Heart left ventricle (tissue), 16 donors: Measurements from ENCODE around the gene TSPAN14. TPM values are rescaled to one million over a fixed set of nuclear protein-coding genes. Genes with fewer than 3 reads are reported as not detected.

Source experiments
- ATAC-seq, 4 donors: fragments of 200-7000 bp; cut with Tn5 transposase; one replicate each; pipeline ENCODE4 v1.9.1; 2020 to 2022; ENCODE audit warnings: moderate library complexity in 4 of 4, mild to moderate bottlenecking in 3 of 4, moderate number of reproducible peaks in 1 of 4
- DNase-seq, 5 donors: peaks; one replicate each; pipeline ENCODE4 v3.0.0-alpha.2; 2020
- H3K27ac ChIP-seq, 12 donors: fragments of 200-600 bp; sonication (generic) in 4 of 12; one replicate each; pipeline versions ENCODE4 v1.5.0 to v1.8.0; 2016 to 2022; ENCODE audit warnings: mild to moderate bottlenecking in 2 of 12
- H3K27me3 ChIP-seq, 9 donors: fragments of 200-600 bp; sonication (generic) in 2 of 9; one replicate each; pipeline versions ENCODE4 v1.5.1 to v1.8.0; 2016 to 2022; ENCODE audit warnings: mild to moderate bottlenecking in 3 of 9
- H3K36me3 ChIP-seq, 9 donors: fragments of 200-600 bp; sonication (generic) in 2 of 9; one replicate each; pipeline versions ENCODE4 v1.5.0 to v1.8.0; 2018 to 2022; ENCODE audit warnings: mild to moderate bottlenecking in 2 of 9
- H3K4me1 ChIP-seq, 12 donors: fragments of 200-600 bp; sonication (generic) in 4 of 12; one replicate each; pipeline versions ENCODE4 v1.5.0 to v1.8.0; 2016 to 2022; ENCODE audit warnings: mild to moderate bottlenecking in 3 of 12
- H3K4me3 ChIP-seq, 12 donors: fragments of 200-600 bp; sonication (generic) in 4 of 12; one replicate each; pipeline versions ENCODE4 v1.5.0 to v1.8.0; 2017 to 2022; ENCODE audit warnings: mild to moderate bottlenecking in 9 of 12, moderate library complexity in 4 of 12
- H3K9me3 ChIP-seq, 12 donors: fragments of 200-600 bp; sonication (generic) in 4 of 12; one replicate each; pipeline versions ENCODE4 v1.5.0 to v1.8.0; 2016 to 2022; ENCODE audit warnings: mild to moderate bottlenecking in 1 of 12
- POLR2A ChIP-seq, 2 donors: fragments of 450-650 bp; IDR thresholded peaks; one replicate each; pipeline ENCODE4 v1.6.1; 2017; ENCODE audit warnings: antibody characterized with exemption in 2 of 2, mild to moderate bottlenecking in 2 of 2, moderate library complexity in 2 of 2
- WGBS, 4 donors: extraction: QIAGEN DNeasy Blood & Tissue Kit in 2 of 4; methylation state at CpG; one replicate each; pipeline versions ENCODE4 v1.1.5 to v1.1.7; 2013 to 2018; 5-methylcytosine and 5-hydroxymethylcytosine counted together
- intact Hi-C, 10 donors: fragments of 100-400 bp; cut with DNase I; formaldehyde crosslinking; loops; one replicate each; pipeline versions ENCODE4 v1.11.1 to v1.14.2; 2022
- polyA plus RNA-seq, 2 donors: library from polyadenylated mRNA; stranded (reverse); fragments of 200-250 nt; gene quantifications; one replicate each; pipeline ENCODE4 v1.2.3, GENCODE V29; 2013
- total RNA-seq, 9 donors: library from RNA; depleted of rRNA in 2 of 9; stranded (reverse); fragments of >200 nt in 2 of 9; fragmentation: NEBNext Ultra II Directional in 3 of 9; extraction: Animal tissue kit (Norgen Biotek cat#: 25700) in 3 of 9; gene quantifications; one replicate each; pipeline versions ENCODE4 v1.1.0 to v1.2.4, GENCODE V29; 2016 to 2023
- TF ChIP-seq, protein P1 (sequence below), 12 donors: fragments of 200-600 bp; sonication (generic) in 4 of 12; IDR thresholded peaks; one replicate each; pipeline versions ENCODE4 v1.5.0 to v1.8.0; 2018 to 2022; ENCODE audit warnings: antibody characterized with exemption in 12 of 12, mild to moderate bottlenecking in 5 of 12
- donor health status: ischemic (EF 13 %, LVEDD 7.1; RV severe dilation, severe dysfunction).
- donor health status: healthy with polysubstance abuse.
- donor health status: DM: no; HTN: yes; CAD: no.
- donor health status: DM: no; HTN: no; CAD: no.
- donor health status: ischemic (EF 25% LVEDD 6.9; RV normal size, moderate dysfunction).
- donor health status: ischemic (EF 25% LVEDD 5.7; RV mildly dilated, moderate dysfunction).
- donor health status: healthy.
- donor health status: DM: yes; HTN: yes; CAD: no.
- donor health status: ischemic (EF 35%, LVEDD 5.7; RV mildly dilated, moderate dysfunction).
- donor health status: nonischemic (EF 11% LVEDD 7.7; RV severe dilation, severe dysfunction).
- donor health status: DM: yes; HTN: yes; CAD: no.
- donor health status: PGD.
- donor health status: ischemic (EF 29% LVEDD 5.4; RV normal size, mild dysfunction).
- donor health status: nonischemic (EF 23%, LVEDD 6.1; RV moderate dilation, normal function).

Gene TSPAN14
- total and polyA plus RNA-seq, 11 donors: 17.4 to 71.5 (median 39.6) TPM

- DNase-seq (no peak), ATAC-seq (no peak)
- TF ChIP-seq, protein P1, sequence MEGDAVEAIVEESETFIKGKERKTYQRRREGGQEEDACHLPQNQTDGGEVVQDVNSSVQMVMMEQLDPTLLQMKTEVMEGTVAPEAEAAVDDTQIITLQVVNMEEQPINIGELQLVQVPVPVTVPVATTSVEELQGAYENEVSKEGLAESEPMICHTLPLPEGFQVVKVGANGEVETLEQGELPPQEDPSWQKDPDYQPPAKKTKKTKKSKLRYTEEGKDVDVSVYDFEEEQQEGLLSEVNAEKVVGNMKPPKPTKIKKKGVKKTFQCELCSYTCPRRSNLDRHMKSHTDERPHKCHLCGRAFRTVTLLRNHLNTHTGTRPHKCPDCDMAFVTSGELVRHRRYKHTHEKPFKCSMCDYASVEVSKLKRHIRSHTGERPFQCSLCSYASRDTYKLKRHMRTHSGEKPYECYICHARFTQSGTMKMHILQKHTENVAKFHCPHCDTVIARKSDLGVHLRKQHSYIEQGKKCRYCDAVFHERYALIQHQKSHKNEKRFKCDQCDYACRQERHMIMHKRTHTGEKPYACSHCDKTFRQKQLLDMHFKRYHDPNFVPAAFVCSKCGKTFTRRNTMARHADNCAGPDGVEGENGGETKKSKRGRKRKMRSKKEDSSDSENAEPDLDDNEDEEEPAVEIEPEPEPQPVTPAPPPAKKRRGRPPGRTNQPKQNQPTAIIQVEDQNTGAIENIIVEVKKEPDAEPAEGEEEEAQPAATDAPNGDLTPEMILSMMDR (IDR thresholded peaks at IDR 0.05): no peak
- no peak for TF ChIP-seq POLR2A (IDR thresholded peaks at IDR 0.05)
- Histone ChIP-seq H3K9me3 (peaks cover 0 to 19% (median 2%) of the 10 kb centered on the region in 12 donors), H3K4me3 (no peak overlapping the region), H3K36me3 (peaks cover 0 to 20% (median 0%) of the 10 kb centered on the region in 9 donors), H3K27me3 (no peaks in the 10 kb centered on the region), H3K4me1 (peaks cover 0 to 77% (median 22%) of the 10 kb centered on the region in 12 donors), H3K27ac (no peak overlapping the region)
- intact Hi-C loops: no loop called here
- 88 to 91% (median 89%) methylated on average over 5 of the region's 5 CpGs for WGBS, 4 donors
Observed at GRCh38 chr10:80480852-80481251, 26.7 kb downstream of the TSPAN14 start.

GRCh38 chr10:80484243-80484642 is 30.1 kb downstream of the TSPAN14 start:
- H3K9me3 ChIP-seq: no peaks in the 10 kb centered on the region
- no peaks in the 10 kb centered on the region for H3K27me3 ChIP-seq
- H3K27ac ChIP-seq: peak overlapping the region in 2 of 12 donors; percentile 20 to 95
- no peak for ATAC-seq
- DNase-seq: no peak
- TF ChIP-seq POLR2A (IDR thresholded peaks at IDR 0.05): no peak
- TF ChIP-seq, protein P1 (IDR thresholded peaks at IDR 0.05): no peak
- intact Hi-C loops: no loop called here
- 61 to 76% (median 66%) methylated on average over 6 of the region's 6 CpGs for WGBS, 4 donors
- H3K4me1 ChIP-seq: peaks cover 6 to 82% (median 46%) of the 10 kb centered on the region in 12 donors
- peaks cover 0 to 18% (median 2%) of the 10 kb centered on the region in 9 donors for H3K36me3 ChIP-seq
- no peak overlapping the region for H3K4me3 ChIP-seq

GRCh38 chr10:80484676-80485075 is 30.6 kb downstream of the TSPAN14 start:
- Histone ChIP-seq H3K27ac (peak overlapping the region in 2 of 12 donors; percentile 20 to 95), H3K36me3 (peaks cover 0 to 22% (median 7%) of the 10 kb centered on the region in 9 donors), H3K4me3 (no peak overlapping the region), H3K4me1 (peaks cover 10 to 87% (median 46%) of the 10 kb centered on the region in 12 donors), H3K27me3 (no peaks in the 10 kb centered on the region), H3K9me3 (no peaks in the 10 kb centered on the region)
- intact Hi-C loops: no loop called here
- DNase-seq (no peak), ATAC-seq (no peak)
- no peak for TF ChIP-seq POLR2A (IDR thresholded peaks at IDR 0.05)
- TF ChIP-seq, protein P1 (IDR thresholded peaks at IDR 0.05): no peak

- TF ChIP-seq, protein P1 (IDR thresholded peaks at IDR 0.05): no peak
- TF ChIP-seq POLR2A (IDR thresholded peaks at IDR 0.05): no peak
- Histone ChIP-seq H3K36me3 (peaks cover 0 to 28% (median 13%) of the 10 kb centered on the region in 9 donors), H3K27me3 (no peaks in the 10 kb centered on the region), H3K4me3 (peak overlapping the region in 1 of 12 donors; percentile 37), H3K27ac (peak overlapping the region in 5 of 12 donors; percentile 7 to 95 (median 28)), H3K9me3 (no peaks in the 10 kb centered on the region), H3K4me1 (peaks cover 11 to 93% (median 46%) of the 10 kb centered on the region in 12 donors)
- WGBS, 4 donors: 73 to 77% (median 75%) methylated on average over 10 of the region's 10 CpGs
- DNase-seq: no peak
- intact Hi-C loops: no loop called here
- peak in 2 of 4 donors; percentile 23 to 25 for ATAC-seq
Observed at GRCh38 chr10:80485076-80485945, 31.2 kb downstream of the TSPAN14 start.
